ENCODE measurements around the gene ZFAND3. TPM values are rescaled to one million over a fixed set of nuclear protein-coding genes. Genes with fewer than 3 reads are reported as not detected.
A peak's percentile ranks its signal among the peaks of the same experiment; 100 is the strongest.

ZFAND3 gene
- total RNA-seq, 4 donors from 2014 or later: 30.5 to 57.4 (median 53.3) TPM

DNA sequence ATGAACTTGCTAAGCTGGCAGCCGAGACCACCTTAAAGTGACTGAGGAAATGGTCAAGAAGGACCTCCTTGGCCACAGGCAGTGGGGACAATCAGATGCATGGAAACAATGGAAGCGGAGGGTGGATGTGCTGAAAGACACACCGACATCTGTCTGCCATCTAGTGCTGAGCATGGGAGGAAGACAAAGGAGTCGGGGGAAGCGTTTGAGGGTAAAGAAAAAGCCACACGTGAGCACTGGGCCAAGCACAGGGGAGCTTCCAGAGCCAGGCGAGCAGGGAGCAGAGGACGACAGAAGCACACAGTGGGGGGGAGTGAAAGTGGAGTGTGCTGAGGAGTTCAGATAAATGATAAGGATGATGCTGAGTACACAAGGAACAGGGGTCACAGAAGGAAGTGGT lies 367.8 kb downstream of the ZFAND3 start:
- no peak overlapping the region for H3K27ac ChIP-seq
- H3K27me3 ChIP-seq: no peaks in the 10 kb centered on the region
- no peaks in the 10 kb centered on the region for H3K9me3 ChIP-seq
- no peak for DNase-seq
- no peaks in the 10 kb centered on the region for H3K4me1 ChIP-seq
- peaks cover 0 to 6% (median 0%) of the 10 kb centered on the region in 3 donors for H3K36me3 ChIP-seq
- TF ChIP-seq CTCF (IDR thresholded peaks at IDR 0.05) (no peak), POLR2A (IDR thresholded peaks at IDR 0.05) (no peak)
- H3K4me3 ChIP-seq: no peak overlapping the region

DNA sequence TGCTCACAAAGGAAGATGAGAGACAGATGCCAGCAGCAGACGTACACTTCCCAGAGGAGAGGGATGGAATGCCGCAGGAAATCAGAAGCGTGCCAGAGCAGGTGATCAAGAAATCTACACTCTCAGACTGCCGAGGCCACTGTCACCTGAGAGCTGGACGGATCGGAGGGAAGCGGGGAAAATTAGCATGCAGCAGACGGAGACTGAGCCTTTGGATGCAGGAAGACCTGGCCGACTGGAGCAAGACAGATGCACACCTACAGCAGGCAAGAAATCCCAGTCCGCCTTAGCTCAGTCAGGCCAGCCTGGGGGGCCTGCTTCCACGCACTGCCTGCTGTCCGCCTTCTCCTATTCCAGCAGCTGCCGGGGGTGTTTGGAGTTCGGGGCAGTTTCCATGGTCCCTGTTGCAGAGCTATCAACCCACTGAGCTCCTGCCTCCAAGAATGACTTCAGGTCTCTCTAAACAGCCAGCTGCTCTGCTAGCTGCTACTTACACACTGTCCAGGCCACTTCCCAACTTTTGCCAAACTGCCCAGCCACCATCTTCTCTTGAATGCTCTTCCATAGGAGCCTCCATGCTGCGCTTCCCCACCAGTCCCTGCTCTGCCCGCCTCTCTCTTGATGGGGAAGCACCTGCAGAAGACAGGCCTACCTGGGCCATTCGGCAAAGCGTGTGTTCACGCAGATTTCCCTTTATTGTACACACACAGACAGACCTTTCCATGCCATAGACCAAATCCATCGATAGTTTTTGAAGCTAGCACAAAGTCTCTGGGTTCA lies 368.5 kb downstream of the ZFAND3 start:
- Histone ChIP-seq H3K4me3 (no peak overlapping the region), H3K36me3 (peaks cover 0 to 6% (median 0%) of the 10 kb centered on the region in 3 donors), H3K27ac (no peak overlapping the region), H3K9me3 (no peaks in the 10 kb centered on the region), H3K4me1 (no peaks in the 10 kb centered on the region), H3K27me3 (no peaks in the 10 kb centered on the region)
- TF ChIP-seq CTCF (IDR thresholded peaks at IDR 0.05) (no peak), POLR2A (IDR thresholded peaks at IDR 0.05) (no peak)
- DNase-seq: peak in 1 of 3 donors; percentile 7

DNA sequence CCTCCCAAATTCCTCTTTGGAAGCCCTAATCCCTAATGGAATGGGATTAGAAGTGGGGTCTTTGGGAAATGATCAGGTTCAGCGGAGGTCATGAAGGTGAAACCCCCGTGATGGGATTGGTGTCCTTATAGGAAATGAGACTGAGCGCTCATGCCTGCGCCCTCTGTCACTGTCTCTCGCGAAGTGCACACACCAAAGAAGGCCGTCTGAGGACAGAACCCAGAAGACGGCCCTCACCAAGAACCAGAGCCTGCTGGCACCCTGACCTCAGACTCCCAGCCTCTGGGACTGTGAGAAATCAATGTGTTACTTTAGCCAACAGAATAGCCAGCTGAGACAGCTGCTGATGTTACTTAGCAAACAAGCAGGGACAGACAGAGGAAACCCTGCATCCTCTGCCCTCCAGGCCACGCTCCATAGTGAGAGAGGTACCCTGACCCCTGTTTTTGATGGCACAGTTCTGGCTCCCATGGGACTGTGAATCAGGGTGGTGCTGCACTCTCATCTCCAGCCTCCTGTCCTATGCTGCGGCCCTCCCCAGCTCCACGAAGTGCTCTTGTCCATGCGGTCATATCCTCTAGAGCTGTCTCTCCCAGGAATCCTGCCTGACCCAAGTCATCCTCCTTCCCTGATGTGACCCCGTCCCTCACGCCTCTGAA lies 369.3 kb downstream of the ZFAND3 start:
- H3K9me3 ChIP-seq: no peaks in the 10 kb centered on the region
- DNase-seq: peak in 1 of 3 donors; percentile 4
- H3K27me3 ChIP-seq: no peaks in the 10 kb centered on the region
- no peaks in the 10 kb centered on the region for H3K4me1 ChIP-seq
- TF ChIP-seq CTCF (IDR thresholded peaks at IDR 0.05) (no peak), POLR2A (IDR thresholded peaks at IDR 0.05) (no peak)
- no peak overlapping the region for H3K4me3 ChIP-seq
- H3K27ac ChIP-seq: no peak overlapping the region
- peaks cover 0 to 6% (median 0%) of the 10 kb centered on the region in 3 donors for H3K36me3 ChIP-seq

DNA sequence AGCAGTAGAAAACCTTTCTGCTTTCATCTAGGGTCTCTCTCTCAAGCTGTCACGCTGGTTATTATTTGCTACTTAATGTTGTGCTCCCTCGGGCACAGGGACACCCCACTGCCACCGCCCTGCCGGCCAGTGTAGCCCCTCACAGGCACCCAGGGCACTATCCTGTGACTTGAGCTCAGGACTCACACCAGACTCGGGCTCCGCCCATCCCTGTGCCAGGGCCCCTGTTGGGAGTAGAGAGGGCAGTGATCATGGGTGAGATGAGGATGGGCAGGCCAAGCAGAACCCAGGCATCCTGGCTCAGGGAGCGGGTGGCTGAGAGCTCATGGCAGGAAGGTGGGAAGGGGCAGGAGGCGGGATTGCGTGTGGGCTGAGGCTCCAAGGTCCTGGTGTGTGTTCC lies 371.9 kb downstream of the ZFAND3 start:
- no peak for TF ChIP-seq CTCF (IDR thresholded peaks at IDR 0.05)
- no peak for TF ChIP-seq POLR2A (IDR thresholded peaks at IDR 0.05)
- Histone ChIP-seq H3K27me3 (no peaks in the 10 kb centered on the region), H3K9me3 (no peaks in the 10 kb centered on the region), H3K36me3 (peaks cover 0 to 6% (median 0%) of the 10 kb centered on the region in 3 donors), H3K4me1 (no peaks in the 10 kb centered on the region), H3K27ac (no peak overlapping the region), H3K4me3 (no peak overlapping the region)
- DNase-seq: no peak

DNA sequence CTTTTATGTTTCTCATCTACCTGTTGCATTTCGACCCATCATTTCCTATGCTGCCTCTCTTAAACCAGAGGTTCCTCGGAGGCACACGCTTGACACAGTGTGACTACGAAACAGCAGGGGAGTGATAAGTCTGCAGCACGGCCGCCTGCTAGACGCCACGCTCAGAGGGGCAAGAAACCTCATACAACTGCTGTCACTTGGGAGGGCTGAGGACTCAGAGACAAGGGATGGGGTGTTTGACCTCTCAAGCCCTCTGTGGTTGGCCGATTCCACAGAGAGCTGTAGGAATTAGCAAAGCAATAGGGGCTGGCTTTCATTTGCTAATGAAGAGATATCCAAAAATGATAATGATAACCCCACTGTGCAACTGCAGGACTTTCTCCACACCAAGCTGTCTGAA lies 372.5 kb downstream of the ZFAND3 start:
- Histone ChIP-seq H3K27ac (no peak overlapping the region), H3K9me3 (no peaks in the 10 kb centered on the region), H3K36me3 (peaks cover 0 to 6% (median 0%) of the 10 kb centered on the region in 3 donors), H3K4me1 (no peaks in the 10 kb centered on the region), H3K27me3 (no peaks in the 10 kb centered on the region), H3K4me3 (no peak overlapping the region)
- no peak for DNase-seq
- TF ChIP-seq CTCF (IDR thresholded peaks at IDR 0.05): no peak
- TF ChIP-seq POLR2A (IDR thresholded peaks at IDR 0.05): no peak

All from Peyer's patch (tissue), 4 donors.